ENCODE measurements around the gene IDH3A.
"Not testable (repeated sequence)": the region's sequence is repeated elsewhere in the genome, so short reads cannot be mapped to it uniquely, and the experiment has no call there.

The IDH3A gene

GRCh38 chr15:78129751-78130287, 19.3 kb upstream of the IDH3A start:
- no peak for DNase-seq

DNA sequence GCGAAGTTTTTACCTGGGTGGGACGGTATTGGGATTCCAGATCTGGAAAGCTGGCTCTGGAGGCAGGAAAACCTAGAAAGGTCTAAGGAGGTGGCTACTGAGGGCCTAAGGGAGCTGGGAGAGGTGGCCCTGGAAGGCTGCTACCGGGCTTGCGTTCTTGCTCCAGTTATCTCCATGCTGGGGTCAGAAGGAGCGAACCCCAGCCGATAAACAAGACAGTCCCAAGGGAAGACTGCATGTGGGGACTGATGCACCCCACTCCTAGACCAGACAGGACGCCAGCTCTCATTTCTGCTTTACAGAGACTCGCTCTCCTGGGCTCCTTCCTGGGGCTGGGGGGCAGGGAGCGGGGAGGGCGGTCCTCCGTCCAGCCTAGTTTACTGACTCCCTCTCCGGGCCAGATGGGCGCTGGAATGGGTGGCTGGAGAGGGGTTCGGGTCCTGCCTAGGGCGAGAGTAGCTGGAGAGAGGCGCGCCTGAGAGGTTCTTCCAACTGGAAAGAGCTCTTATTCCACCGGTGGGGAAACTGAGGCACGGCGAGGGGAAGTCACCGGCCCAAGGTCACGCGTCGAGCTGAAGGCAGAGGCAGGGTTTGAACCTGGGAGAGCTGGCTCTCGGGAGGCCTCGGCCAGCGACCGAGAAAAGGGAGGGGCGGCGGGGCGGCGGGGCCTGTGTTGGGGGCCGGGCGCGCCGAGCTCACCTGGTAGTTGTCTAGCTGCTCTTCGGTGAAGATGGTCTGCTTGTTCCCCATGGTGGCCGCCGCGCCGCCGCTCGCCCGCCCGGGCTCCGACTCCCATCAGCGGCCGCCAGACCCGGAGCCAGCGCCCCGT, 18.5 kb upstream of the IDH3A start:
- no peak for DNase-seq

- DNase-seq: peak; percentile 71 to 90 (median 81)
Observed at GRCh38 chr15:78131295-78132061, 17.7 kb upstream of the IDH3A start, which contains the start of gene CIB2. CIB2 (minus strand) TSS chr15:78131445; CDS start chr15:78131215, 230 bp downstream.

- no peak for DNase-seq
Observed at GRCh38 chr15:78133801-78134200, 15.4 kb upstream of the IDH3A start.

GRCh38 chr15:78139578-78139977, 9.6 kb upstream of the IDH3A start:
- DNase-seq: no peak

GRCh38 chr15:78140292-78140691, 8.9 kb upstream of the IDH3A start:
- DNase-seq: no peak

DNA sequence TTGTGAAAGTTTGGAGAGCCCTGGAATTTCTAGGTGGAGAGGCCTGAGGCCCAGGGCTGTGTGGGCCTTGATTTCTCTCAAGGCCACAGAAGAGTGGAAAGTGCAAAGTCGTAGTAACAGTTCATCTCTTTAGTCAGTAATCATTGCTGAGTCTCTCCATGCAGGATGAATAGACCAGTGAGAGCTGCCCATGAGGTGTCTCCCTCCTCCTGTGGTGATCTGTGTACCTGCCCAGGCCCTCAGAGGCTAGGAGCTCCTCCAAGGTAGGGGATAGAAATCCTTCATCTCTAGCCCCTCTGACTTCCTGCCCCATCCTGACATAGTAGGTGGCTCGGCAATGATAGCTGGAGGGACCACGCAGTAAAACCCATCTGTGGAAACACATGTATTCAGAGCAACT, 6.8 kb upstream of the IDH3A start:
- DNase-seq: no peak

GRCh38 chr15:78146425-78147154, 2.6 kb upstream of the IDH3A start:
- DNase-seq: no peak

GRCh38 chr15:78147566-78147965, 1.6 kb upstream of the IDH3A start:
- no peak for DNase-seq

DNA sequence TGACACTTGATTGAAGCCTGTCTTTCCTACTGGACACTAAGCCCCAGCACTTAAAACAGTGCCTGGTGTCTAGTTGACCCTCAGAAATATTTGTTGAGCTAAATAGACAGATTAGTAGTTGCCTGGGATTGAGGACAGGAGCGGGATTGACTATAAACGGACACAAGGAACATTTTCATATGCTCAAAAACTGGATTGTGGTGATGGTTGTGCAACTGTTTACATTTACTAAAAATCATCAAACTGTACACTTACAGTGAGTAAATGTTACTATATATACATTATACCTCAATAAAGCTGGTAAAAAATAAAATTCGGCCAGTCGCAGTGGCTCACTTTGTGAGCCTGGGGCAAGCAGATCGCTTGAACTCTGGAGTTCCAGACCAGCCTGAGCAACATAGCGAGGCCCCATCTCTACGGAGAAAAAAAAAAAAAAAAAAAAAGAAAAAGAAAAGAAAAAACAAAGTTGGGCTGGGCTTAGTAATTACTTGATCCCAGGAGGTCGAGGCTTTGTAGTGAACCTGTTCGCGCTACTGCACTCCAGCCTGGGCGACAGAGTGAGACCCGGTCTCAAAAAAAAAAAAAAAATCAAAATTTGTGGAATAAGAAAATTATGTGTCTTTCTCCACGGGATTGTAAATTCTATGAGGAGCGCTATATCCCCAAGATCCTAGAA, 632 bp upstream of the IDH3A start:
- no peak for DNase-seq

DNA sequence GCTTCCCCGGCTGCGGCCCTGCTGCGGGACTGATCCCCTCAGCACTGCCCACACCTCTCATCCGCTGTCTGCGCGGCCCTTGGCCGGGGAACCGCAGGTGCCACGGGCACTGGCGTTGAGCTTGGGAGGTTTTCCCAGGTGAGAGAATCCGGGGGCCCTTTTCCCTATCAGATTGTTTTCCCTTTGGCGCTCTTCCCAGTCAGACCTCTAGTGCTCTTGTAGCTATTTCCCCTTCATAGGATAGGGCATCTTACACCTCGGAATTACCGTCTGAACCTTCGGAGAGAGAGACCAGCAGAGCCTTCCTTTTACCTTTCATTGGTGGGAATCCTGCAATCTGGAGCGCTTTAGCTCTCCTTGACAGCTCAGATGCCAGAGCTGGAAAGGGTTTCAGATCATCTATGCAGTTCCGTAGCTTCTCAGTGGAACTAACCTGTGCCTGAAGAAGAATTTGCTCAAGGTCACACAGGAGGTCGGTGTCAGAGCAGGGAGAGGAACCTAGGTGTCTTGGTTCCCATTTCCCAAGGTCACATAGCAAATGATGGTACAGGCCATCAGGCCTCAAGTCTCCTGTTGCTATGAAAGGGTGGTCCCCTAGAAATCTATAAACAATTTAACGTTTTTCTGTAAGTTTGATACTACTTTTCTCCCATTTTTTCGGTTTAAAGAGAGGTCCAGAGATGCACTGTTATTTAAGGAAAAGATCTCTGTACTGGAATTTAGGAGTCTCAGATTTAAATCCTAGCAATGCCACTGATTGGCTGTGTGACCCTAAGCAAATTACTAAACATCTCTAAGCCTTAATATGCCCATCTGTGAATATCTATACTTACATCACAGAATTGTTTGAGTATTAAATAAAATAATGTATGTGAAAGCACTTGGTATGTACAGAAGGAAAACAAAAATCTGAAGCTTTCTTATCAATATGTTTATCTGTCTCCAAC, 916 bp downstream of the IDH3A start:
- DNase-seq: no peak

DNA sequence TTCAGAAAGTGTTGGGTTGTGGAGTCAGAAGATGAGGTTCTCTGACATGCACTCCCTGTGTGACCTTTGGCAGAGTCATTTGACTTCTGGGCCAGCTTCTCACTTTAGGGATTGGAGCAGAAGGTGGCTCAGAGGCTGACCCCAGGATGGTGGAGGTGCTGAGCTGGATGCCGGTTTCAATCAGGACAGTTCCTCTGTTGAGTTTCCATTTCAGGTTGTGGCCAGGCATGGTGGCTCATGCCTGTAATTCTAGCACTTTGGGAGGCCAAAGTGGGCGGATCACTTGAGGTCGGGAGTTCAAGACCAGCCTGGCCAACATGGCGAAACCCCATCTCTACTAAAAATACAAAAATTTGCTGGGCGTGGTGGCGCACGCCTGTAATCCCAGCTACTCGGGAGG, 1.9 kb downstream of the IDH3A start:
- not testable (repeated sequence) for DNase-seq

- no peak for DNase-seq
Observed at GRCh38 chr15:78154955-78155354, 5.8 kb downstream of the IDH3A start.

GRCh38 chr15:78155355-78155939, 6.3 kb downstream of the IDH3A start:
- DNase-seq: no peak

DNA sequence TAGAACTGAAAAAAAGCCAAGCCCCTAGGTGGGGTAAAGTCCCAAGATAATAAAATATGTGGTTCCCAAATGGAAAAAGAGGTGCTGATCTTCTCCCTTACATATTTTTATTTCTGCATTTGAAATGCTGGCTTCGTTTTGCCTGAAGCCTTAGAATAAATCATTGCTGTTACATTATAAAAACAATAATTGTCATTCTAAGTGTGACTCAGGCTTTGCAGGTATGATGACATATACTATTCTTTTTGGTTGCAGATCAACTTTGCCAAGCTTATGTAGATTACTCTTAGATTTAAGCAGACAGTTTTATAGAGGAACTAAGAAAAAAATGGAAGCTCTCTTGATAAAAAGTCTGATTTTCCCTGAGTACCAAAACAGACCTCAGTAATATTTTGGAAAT, 7.5 kb downstream of the IDH3A start:
- DNase-seq: no peak

DNA sequence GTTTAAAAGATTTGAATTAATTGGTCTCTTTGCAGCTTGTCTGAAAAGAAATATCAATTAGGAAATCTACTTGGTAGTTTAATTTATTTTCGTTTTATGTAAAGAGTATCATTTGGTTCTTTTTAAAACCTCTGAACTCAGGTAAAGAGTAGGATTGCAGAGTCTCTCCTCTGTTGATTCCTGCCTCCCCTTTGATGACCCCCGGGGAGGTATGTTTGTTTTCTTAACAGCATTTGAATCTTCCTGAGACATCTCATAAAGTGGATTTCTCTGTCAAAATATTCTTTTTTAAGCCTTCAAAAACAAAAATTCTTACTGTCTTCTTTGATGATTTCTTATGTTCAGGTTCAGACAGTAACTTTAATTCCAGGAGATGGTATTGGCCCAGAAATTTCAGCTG, 8.0 kb downstream of the IDH3A start:
- no peak for DNase-seq

DNA sequence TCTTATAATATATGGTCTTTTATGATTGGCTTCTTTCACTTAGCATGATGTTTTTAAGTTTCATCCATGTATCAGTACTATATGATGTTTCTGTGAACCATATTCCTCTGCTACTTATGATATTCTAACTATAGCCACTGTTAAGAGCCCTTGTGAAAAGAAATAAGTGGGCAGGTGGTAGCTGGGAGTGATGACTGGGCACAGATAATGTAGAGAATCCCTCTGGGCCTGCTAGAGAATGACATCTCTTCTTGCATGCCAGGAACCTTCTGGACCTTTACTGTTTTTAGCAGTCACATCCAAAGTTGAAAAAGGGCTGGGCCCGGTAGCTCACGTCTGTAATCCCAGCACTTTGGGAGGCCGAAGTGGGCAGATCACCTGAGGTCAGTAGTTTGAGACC, 10.2 kb downstream of the IDH3A start:
- no peak for DNase-seq

- DNase-seq: no peak
Observed at GRCh38 chr15:78162038-78162437, 12.9 kb downstream of the IDH3A start.

DNA sequence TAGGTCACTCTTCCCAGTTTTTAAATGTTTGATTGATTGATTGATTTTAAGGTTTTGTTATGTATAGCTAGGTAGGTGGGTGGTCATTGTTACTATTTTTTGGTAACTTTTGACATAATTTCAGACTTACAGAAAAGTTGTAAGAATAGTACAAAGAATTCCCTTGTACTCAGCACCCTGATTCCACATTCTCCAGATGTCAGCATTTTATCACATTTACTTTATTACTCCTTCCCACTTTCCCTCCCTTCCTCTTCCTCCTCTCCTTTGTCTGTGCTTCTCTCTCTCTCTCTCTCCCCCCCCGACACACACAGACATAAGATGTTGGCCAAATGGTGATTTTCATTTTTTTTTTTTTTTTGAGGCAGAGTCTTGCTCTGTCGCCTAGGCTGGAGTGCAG, 14.8 kb downstream of the IDH3A start:
- no peak for DNase-seq

DNA sequence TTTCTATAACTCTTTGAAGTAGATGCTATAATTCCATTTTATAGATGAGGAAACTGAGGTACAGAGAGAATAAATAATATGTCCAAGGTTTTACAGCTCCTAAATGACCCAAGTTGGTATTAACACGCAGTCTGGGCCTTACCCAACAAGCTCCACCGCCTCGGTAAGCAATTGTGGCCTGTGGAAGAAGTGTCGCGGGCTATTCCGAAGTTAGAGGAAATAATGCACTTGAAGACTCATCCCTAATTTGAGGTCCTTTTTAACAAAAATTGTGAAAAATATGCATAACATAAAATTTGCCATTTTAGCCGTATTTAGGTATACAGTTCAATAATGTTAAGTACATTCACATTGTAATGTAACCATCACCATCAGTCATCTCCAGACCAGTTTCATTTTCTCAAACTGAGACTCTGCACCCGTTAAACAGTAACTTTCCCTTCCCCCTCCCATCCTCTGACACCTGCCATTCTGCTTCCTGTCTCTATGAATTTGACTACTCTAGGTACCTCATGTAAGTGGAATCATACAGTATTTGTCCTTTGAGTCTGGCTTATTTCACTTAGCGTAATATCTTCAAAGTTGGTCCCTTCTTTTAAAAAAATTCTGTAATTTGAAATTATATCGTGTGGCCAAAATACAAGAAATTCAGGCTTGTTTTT, 18.2 kb downstream of the IDH3A start:
- no peak for DNase-seq

Data from suppressor macrophage treated with lipopolysaccharide for 1 hour (primary cell).